SK-N-DZ (cell line): ENCODE measurements around the gene ADORA2A.

Source experiments
- DNase-seq: peaks from one replicate; pipeline ENCODE4 v3.0.0-alpha.2; 2015; ENCODE audit warnings: low spot score

ADORA2A gene

GRCh38 chr22:24432059-24432853, 4.9 kb downstream of the ADORA2A start:
- DNase-seq: no peak

GRCh38 chr22:24433001-24433827, 5.8 kb downstream of the ADORA2A start:
- DNase-seq: no peak

- DNase-seq: no peak
These were observed 6.5 kb downstream of the ADORA2A start for GRCh38 chr22:24433828-24434470.

GRCh38 chr22:24434471-24435322, 7.3 kb downstream of the ADORA2A start:
- DNase-seq: no peak

GRCh38 chr22:24435323-24435645, 7.9 kb downstream of the ADORA2A start:
- no peak for DNase-seq

GRCh38 chr22:24435861-24436371, 8.5 kb downstream of the ADORA2A start:
- DNase-seq: no peak

- DNase-seq: no peak
These were observed 9.2 kb downstream of the ADORA2A start for GRCh38 chr22:24436553-24436952.

- DNase-seq: no peak
These were observed 9.7 kb downstream of the ADORA2A start for GRCh38 chr22:24437091-24437490.

- DNase-seq: no peak
These were observed 10.4 kb downstream of the ADORA2A start for GRCh38 chr22:24437741-24438328.

GRCh38 chr22:24440270-24440717, 12.9 kb downstream of the ADORA2A start:
- no peak for DNase-seq

GRCh38 chr22:24440718-24441405, 13.5 kb downstream of the ADORA2A start:
- no peak for DNase-seq

- peak; percentile 48 for DNase-seq
These were observed 14.3 kb downstream of the ADORA2A start for GRCh38 chr22:24441406-24442351.

- no peak for DNase-seq
These were observed 14.9 kb downstream of the ADORA2A start for GRCh38 chr22:24442352-24442744.

GRCh38 chr22:24443668-24444067, 16.3 kb downstream of the ADORA2A start:
- no peak for DNase-seq

GRCh38 chr22:24444251-24444650, 16.9 kb downstream of the ADORA2A start:
- no peak for DNase-seq

- no peak for DNase-seq
These were observed 17.5 kb downstream of the ADORA2A start for GRCh38 chr22:24444729-24445466.

- DNase-seq: peak; percentile 47
These were observed 18.3 kb downstream of the ADORA2A start for GRCh38 chr22:24445481-24446259.

- no peak for DNase-seq
These were observed 18.8 kb downstream of the ADORA2A start for GRCh38 chr22:24446260-24446611.
